Measurements from ENCODE around the gene KIAA1671.

The KIAA1671 gene

GRCh38 chr22:25120093-25120561 lies 167.6 kb downstream of the KIAA1671 start:
- DNase-seq (ENCODE audit: low read depth, low spot score) = no peak
- no peak for TF ChIP-seq CTCF (IDR thresholded peaks at IDR 0.05; ENCODE audit: insufficient read depth, low read length, missing control alignments)
- CTCF ChIA-PET = interaction anchor here (3.5 kb wide), 1 partner anchor 9 kb away, joined by 10 read pairs; no protein-coding TSS in a partner anchor
- no peak overlapping the region for H3K4me3 ChIP-seq (ENCODE audit: low read depth, low read length)
- POLR2A ChIA-PET = no interaction called here

DNA sequence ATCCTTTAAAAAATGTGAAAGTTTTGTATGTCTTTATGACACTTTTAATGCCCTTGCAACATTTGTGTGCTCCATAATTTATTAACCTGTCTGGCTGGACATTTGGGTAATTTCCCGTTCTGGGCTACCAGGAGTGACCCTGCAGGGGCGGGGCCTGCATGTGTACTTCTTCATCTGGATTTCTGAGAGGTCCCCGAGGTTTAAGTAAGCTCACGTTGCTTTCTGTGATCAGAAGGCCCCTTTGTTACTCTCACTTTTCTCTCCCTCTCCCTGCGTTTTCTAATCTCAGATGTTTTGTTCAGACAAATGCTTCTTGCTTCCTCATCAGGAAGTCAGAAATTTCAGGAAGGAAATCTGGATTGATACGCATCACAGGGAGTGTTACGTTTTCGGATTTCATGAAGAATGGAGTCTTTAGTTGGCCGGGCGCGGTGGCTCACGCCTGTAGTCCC lies 168.3 kb downstream of the KIAA1671 start:
- H3K4me3 ChIP-seq (ENCODE audit: low read depth, low read length) = no peak overlapping the region
- TF ChIP-seq CTCF (IDR thresholded peaks at IDR 0.05; ENCODE audit: insufficient read depth, low read length, missing control alignments) = no peak
- POLR2A ChIA-PET = no interaction called here
- DNase-seq (ENCODE audit: low read depth, low spot score) = no peak
- CTCF ChIA-PET = interaction anchor here (3.5 kb wide), 1 partner anchor 10 kb away, joined by 10 read pairs; no protein-coding TSS in a partner anchor

DNA sequence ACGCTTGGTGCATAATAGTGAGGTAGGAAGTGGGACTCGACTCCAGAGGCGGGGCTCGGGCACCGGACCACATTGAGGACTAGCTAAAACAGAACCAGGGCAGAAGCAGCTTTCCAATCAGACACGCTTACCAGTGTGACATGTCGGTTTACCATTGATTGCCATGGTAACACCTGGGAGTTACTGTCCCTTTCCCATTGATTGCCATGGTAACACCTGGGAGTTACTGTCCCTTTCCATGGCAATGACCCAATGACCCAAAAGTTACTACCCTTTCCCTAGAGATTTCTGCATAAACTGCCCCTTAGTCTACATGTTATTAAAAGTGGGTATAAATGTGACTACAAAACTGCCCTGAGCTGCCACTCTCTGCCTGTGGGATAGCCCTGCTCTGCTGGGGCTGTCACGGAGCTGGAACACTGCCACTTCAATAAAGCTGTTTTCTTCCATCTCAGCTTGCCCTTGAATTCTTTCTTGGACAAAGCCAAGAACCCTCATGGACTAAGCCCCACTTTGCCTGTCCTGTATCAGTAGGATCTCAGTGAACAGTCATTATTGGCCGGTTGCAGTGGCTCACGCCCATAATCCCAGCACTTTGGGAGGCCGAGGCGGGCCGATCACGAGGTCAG lies 169.7 kb downstream of the KIAA1671 start:
- no peak for DNase-seq (ENCODE audit: low read depth, low spot score)
- ChIA-PET POLR2A (no interaction called here), CTCF (interaction anchor here (3.5 kb wide), 1 partner anchor 11 kb away, joined by 10 read pairs; no protein-coding TSS in a partner anchor)
- TF ChIP-seq CTCF (IDR thresholded peaks at IDR 0.05; ENCODE audit: insufficient read depth, low read length, missing control alignments) = no peak
- H3K4me3 ChIP-seq (ENCODE audit: low read depth, low read length) = no peak overlapping the region

GRCh38 chr22:25123677-25124076 lies 171.2 kb downstream of the KIAA1671 start:
- CTCF ChIA-PET = no interaction called here
- DNase-seq (ENCODE audit: low read depth, low spot score) = no peak
- no peak for TF ChIP-seq CTCF (IDR thresholded peaks at IDR 0.05; ENCODE audit: insufficient read depth, low read length, missing control alignments)
- POLR2A ChIA-PET = no interaction called here
- no peak overlapping the region for H3K4me3 ChIP-seq (ENCODE audit: low read depth, low read length)

DNA sequence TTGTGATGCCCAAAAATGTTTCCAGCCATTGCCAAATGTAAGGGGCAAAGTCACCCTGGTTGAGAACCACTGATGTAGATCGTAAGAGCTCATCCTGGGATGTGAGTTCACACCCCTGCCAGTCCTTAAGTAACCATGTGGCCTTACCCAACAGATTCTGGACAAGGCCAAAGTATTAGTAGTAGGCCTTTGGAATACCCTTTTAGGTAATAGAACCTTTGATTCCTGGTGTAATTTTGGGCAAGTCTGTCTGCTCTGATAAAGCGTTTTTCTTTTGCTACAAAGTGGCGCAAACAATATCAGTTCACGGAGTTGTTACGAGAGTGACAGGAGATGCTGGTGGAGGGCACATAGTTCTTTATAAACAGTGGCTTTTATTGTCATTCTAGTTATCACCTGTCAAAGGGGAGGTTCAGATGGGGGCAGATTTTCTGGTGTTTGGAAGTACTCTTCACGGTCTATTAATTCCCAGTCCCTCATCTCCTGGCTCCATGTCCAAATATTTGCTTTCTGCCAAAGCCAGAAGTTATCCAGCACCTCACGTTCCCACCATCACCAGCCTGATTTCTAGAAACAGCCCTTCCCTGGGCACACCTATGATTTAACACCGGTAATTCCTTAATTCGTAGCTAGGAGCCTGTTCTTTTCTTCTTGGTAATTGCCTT lies 173.3 kb downstream of the KIAA1671 start:
- DNase-seq (ENCODE audit: low read depth, low spot score) = no peak
- ChIA-PET POLR2A (no interaction called here), CTCF (no interaction called here)
- H3K4me3 ChIP-seq (ENCODE audit: low read depth, low read length) = no peak overlapping the region
- TF ChIP-seq CTCF (IDR thresholded peaks at IDR 0.05; ENCODE audit: insufficient read depth, low read length, missing control alignments) = no peak

DNA sequence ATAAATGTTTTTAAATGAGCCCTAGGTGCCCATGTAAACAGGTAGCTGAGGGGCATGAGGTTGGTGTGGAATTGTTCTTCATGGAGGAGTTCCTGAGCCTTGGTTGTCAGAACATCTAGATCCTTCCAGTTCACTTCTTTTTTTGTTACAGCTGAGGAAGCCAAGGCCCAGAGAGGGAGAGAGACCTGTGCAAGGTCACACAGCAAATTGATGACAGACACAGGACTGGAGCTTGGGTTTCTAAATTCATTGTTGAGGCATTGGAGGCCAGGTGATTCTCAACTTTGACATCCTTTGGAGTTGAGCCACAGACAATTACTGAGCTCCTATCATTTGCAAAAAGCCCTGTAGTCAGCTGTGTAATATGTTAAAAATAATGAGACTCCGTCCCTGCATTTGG lies 174.0 kb downstream of the KIAA1671 start:
- ChIA-PET POLR2A (no interaction called here), CTCF (interaction anchor here (1.2 kb wide), 1 partner anchor 76 kb away, joined by 3 read pairs; no protein-coding TSS in a partner anchor)
- no peak overlapping the region for H3K4me3 ChIP-seq (ENCODE audit: low read depth, low read length)
- no peak for TF ChIP-seq CTCF (IDR thresholded peaks at IDR 0.05; ENCODE audit: insufficient read depth, low read length, missing control alignments)
- no peak for DNase-seq (ENCODE audit: low read depth, low spot score)
